ENCODE results near the gene NFIB. TPM values are rescaled to one million over a fixed set of nuclear protein-coding genes. Genes with fewer than 3 reads are reported as not detected.

Gene NFIB
- total RNA-seq, 1 donor from 2014 or later, result 9.4 TPM

- H3K36me3 Mint-ChIP-seq (ENCODE audit: low read depth, unreplicated experiment), result no peaks in the 10 kb centered on the region
- no peak overlapping the region for H3K27ac Mint-ChIP-seq (ENCODE audit: unreplicated experiment)
- no peak overlapping the region for H3K4me3 ChIP-seq (ENCODE audit: insufficient read depth, low read depth, low read length)
- TF ChIP-seq EZH2 (IDR thresholded peaks at IDR 0.05; ENCODE audit: insufficient read depth, low read length), result no peak
- TF ChIP-seq, protein P1, sequence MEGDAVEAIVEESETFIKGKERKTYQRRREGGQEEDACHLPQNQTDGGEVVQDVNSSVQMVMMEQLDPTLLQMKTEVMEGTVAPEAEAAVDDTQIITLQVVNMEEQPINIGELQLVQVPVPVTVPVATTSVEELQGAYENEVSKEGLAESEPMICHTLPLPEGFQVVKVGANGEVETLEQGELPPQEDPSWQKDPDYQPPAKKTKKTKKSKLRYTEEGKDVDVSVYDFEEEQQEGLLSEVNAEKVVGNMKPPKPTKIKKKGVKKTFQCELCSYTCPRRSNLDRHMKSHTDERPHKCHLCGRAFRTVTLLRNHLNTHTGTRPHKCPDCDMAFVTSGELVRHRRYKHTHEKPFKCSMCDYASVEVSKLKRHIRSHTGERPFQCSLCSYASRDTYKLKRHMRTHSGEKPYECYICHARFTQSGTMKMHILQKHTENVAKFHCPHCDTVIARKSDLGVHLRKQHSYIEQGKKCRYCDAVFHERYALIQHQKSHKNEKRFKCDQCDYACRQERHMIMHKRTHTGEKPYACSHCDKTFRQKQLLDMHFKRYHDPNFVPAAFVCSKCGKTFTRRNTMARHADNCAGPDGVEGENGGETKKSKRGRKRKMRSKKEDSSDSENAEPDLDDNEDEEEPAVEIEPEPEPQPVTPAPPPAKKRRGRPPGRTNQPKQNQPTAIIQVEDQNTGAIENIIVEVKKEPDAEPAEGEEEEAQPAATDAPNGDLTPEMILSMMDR (IDR thresholded peaks at IDR 0.05; ENCODE audit: insufficient read depth, low read depth, low read length), result no peak
- no peaks in the 10 kb centered on the region for H3K9me3 Mint-ChIP-seq (ENCODE audit: unreplicated experiment)
- H3K9ac ChIP-seq (ENCODE audit: low read length), result no peak overlapping the region
- no peaks in the 10 kb centered on the region for H3K36me3 ChIP-seq (ENCODE audit: insufficient read depth, low read length)
- H3K79me2 ChIP-seq (ENCODE audit: insufficient read depth, low read length), result peaks cover 76% of the 10 kb centered on the region
- H2AFZ ChIP-seq (ENCODE audit: low read depth, low read length), result no peak overlapping the region
- DNase-seq (ENCODE audit: low read depth) (peak; percentile 29), FAIRE-seq (no peak)
- H3K4me2 ChIP-seq (ENCODE audit: low read length), result peak overlapping the region; percentile 2
- H3K9me3 ChIP-seq (ENCODE audit: insufficient read depth, low read depth, low read length), result no peaks in the 10 kb centered on the region
- H3K4me3 Mint-ChIP-seq (ENCODE audit: unreplicated experiment), result no peak overlapping the region
- no peaks in the 10 kb centered on the region for H3K27me3 ChIP-seq (ENCODE audit: insufficient read depth, low read length)
- H4K20me1 ChIP-seq (ENCODE audit: insufficient read depth, low read length), result no peaks in the 10 kb centered on the region
- H3K27me3 Mint-ChIP-seq (ENCODE audit: low read depth, unreplicated experiment), result no peaks in the 10 kb centered on the region
- H3K4me1 ChIP-seq (ENCODE audit: insufficient read depth, low read length), result peaks cover 50% of the 10 kb centered on the region
- H3K4me1 Mint-ChIP-seq (ENCODE audit: low read depth, unreplicated experiment), result peaks cover 35% of the 10 kb centered on the region
- H3K27ac ChIP-seq (ENCODE audit: low read depth, low read length), result no peak overlapping the region
These were observed 32.1 kb downstream of the NFIB start for GRCh38 chr9:14281876-14282275.

- peaks cover 74% of the 10 kb centered on the region for H3K79me2 ChIP-seq (ENCODE audit: insufficient read depth, low read length)
- FAIRE-seq (peak; percentile 64), DNase-seq (ENCODE audit: low read depth) (peak; percentile 35)
- Mint-ChIP-seq H3K27ac (ENCODE audit: unreplicated experiment) (no peak overlapping the region), H3K4me1 (ENCODE audit: low read depth, unreplicated experiment) (peaks cover 35% of the 10 kb centered on the region), H3K27me3 (ENCODE audit: low read depth, unreplicated experiment) (no peaks in the 10 kb centered on the region), H3K9me3 (ENCODE audit: unreplicated experiment) (no peaks in the 10 kb centered on the region), H3K4me3 (ENCODE audit: unreplicated experiment) (no peak overlapping the region), H3K36me3 (ENCODE audit: low read depth, unreplicated experiment) (no peaks in the 10 kb centered on the region)
- no peak overlapping the region for H3K9ac ChIP-seq (ENCODE audit: low read length)
- no peaks in the 10 kb centered on the region for H3K36me3 ChIP-seq (ENCODE audit: insufficient read depth, low read length)
- no peaks in the 10 kb centered on the region for H3K27me3 ChIP-seq (ENCODE audit: insufficient read depth, low read length)
- TF ChIP-seq EZH2 (IDR thresholded peaks at IDR 0.05; ENCODE audit: insufficient read depth, low read length), result no peak
- TF ChIP-seq, protein P1 (IDR thresholded peaks at IDR 0.05; ENCODE audit: insufficient read depth, low read depth, low read length), result no peak
- H3K9me3 ChIP-seq (ENCODE audit: insufficient read depth, low read depth, low read length), result no peaks in the 10 kb centered on the region
- peaks cover 50% of the 10 kb centered on the region for H3K4me1 ChIP-seq (ENCODE audit: insufficient read depth, low read length)
- no peak overlapping the region for H3K27ac ChIP-seq (ENCODE audit: low read depth, low read length)
- H3K4me3 ChIP-seq (ENCODE audit: insufficient read depth, low read depth, low read length), result no peak overlapping the region
- H2AFZ ChIP-seq (ENCODE audit: low read depth, low read length), result no peak overlapping the region
- no peaks in the 10 kb centered on the region for H4K20me1 ChIP-seq (ENCODE audit: insufficient read depth, low read length)
- peak overlapping the region; percentile 2 for H3K4me2 ChIP-seq (ENCODE audit: low read length)
These were observed 32.7 kb downstream of the NFIB start for GRCh38 chr9:14281136-14281795.

- Mint-ChIP-seq H3K36me3 (ENCODE audit: low read depth, unreplicated experiment) (no peaks in the 10 kb centered on the region), H3K4me3 (ENCODE audit: unreplicated experiment) (no peak overlapping the region), H3K9me3 (ENCODE audit: unreplicated experiment) (no peaks in the 10 kb centered on the region), H3K27me3 (ENCODE audit: low read depth, unreplicated experiment) (no peaks in the 10 kb centered on the region), H3K4me1 (ENCODE audit: low read depth, unreplicated experiment) (peaks cover 46% of the 10 kb centered on the region), H3K27ac (ENCODE audit: unreplicated experiment) (no peak overlapping the region)
- FAIRE-seq (peak; percentile 81), DNase-seq (ENCODE audit: low read depth) (peak; percentile 67)
- H3K27ac ChIP-seq (ENCODE audit: low read depth, low read length), result peak overlapping the region; percentile 81
- H2AFZ ChIP-seq (ENCODE audit: low read depth, low read length), result no peak overlapping the region
- peaks cover 76% of the 10 kb centered on the region for H3K79me2 ChIP-seq (ENCODE audit: insufficient read depth, low read length)
- peak overlapping the region; percentile 61 for H3K4me2 ChIP-seq (ENCODE audit: low read length)
- H3K27me3 ChIP-seq (ENCODE audit: insufficient read depth, low read length), result no peaks in the 10 kb centered on the region
- H4K20me1 ChIP-seq (ENCODE audit: insufficient read depth, low read length), result no peaks in the 10 kb centered on the region
- H3K9me3 ChIP-seq (ENCODE audit: insufficient read depth, low read depth, low read length), result no peaks in the 10 kb centered on the region
- H3K4me1 ChIP-seq (ENCODE audit: insufficient read depth, low read length), result peaks cover 63% of the 10 kb centered on the region
- TF ChIP-seq, protein P1 (IDR thresholded peaks at IDR 0.05; ENCODE audit: insufficient read depth, low read depth, low read length), result no peak
- TF ChIP-seq EZH2 (IDR thresholded peaks at IDR 0.05; ENCODE audit: insufficient read depth, low read length), result no peak
- peak overlapping the region; percentile 49 for H3K9ac ChIP-seq (ENCODE audit: low read length)
- no peak overlapping the region for H3K4me3 ChIP-seq (ENCODE audit: insufficient read depth, low read depth, low read length)
- H3K36me3 ChIP-seq (ENCODE audit: insufficient read depth, low read length), result no peaks in the 10 kb centered on the region
These were observed 34.3 kb downstream of the NFIB start for GRCh38 chr9:14279671-14280070.
